HG03045 (cell line): ENCODE measurements around the gene CHMP5.
"Not testable (repeated sequence)": the region's sequence is repeated elsewhere in the genome, so short reads cannot be mapped to it uniquely, and the experiment has no call there.

Source experiments
- ATAC-seq: cut with Tn5 transposase; IDR thresholded peaks from one replicate; pipeline ENCODE4 v1.9.1; 2021; ENCODE audit warnings: mild to moderate bottlenecking, moderate library complexity; ENCODE audit not compliant: unreplicated experiment

The CHMP5 gene

DNA sequence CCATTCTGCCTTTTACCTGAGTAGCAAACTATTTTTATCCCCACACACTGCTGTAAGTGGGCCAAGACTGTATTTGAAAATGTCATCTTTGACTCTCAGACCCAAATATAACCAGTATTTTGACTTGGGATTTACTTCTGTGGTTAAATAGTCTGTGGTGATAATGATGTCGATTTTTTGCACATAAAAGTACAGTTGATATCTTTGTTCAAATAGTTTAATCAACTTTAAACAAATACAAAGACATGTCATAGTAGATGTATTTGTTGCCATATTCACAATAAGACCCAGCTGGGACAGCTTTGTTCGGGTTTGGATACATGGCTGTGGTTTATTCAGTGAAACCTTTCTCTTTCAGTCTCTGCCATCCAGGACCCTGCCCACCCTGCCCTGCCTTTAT, 45.9 kb downstream of the CHMP5 start:
- ATAC-seq, result no peak

DNA sequence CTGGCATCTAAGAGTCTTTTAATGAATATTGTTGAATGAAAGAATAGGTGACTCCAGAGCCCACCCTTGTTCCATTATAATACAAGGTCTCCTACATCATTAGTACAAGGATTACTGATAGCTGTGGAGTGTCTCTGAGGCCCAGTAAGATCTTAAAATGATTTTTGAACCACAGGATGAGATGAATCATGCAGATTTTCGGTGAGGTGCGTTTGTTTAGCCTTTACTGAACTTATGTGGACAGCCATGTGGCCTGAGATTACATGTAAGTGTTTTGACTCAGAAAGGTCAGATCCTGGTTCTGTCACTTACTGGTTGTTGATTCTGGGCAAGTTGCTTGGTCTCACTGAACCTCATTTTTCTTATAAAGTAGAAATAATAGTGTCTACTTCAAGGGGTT, 47.1 kb downstream of the CHMP5 start:
- ATAC-seq, result no peak

DNA sequence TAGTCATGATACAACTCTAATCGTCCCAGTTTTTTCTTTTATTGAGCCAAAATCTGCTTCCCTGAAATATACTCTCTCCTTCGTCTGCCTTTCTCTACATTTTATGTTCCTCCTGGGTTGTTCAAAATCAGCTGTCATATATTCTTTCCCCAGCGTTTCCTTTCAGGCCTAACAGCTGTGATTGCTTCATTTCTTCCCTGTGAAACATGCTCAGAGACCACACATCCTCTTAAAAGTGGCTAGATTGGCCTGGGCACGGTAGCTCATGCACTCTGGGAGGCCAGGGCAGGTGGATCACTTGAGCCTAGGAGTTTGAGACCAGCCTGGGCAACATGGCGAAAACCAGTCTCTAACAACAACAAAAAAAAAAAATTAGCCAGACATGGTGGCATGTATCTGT, 50.5 kb downstream of the CHMP5 start:
- no peak for ATAC-seq

DNA sequence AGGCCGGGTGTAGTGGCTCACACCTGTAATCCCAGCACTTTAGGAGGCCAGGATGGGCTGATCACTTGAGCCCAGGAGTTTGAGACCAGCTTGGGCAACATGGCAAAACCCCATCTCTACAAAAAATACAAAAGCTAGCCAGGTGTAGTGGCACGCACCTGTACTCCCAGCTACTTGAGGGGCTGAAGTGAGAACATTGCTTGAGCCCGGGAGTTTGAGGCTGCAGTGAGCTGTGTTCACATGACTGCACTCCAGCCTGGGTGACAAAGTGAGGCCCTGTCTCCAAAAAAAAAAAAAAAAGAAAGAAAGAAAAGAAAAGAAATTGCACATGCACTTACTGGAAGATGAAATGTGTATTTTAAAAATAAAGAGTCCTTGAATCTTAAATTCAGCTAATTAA, 52.3 kb downstream of the CHMP5 start:
- not testable (repeated sequence) for ATAC-seq

DNA sequence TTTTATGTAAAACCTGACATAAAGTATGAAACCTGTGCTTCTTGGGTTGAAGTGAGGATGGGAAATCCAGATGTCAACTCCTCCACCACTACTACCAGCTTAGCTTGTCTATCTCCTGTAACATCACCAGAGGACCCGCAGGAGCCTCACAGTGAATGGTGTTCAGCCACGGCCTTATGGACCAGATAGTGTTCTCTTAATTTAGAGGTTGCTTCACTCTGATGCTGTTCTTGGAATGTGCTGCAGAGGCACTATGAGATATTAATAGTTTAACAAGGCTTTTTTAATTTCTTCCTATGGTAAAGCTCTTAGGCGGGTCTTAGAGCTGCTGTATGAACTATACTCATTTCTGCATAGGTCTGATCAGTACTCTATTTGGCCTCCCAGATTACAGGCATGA, 53.4 kb downstream of the CHMP5 start:
- ATAC-seq, result no peak

DNA sequence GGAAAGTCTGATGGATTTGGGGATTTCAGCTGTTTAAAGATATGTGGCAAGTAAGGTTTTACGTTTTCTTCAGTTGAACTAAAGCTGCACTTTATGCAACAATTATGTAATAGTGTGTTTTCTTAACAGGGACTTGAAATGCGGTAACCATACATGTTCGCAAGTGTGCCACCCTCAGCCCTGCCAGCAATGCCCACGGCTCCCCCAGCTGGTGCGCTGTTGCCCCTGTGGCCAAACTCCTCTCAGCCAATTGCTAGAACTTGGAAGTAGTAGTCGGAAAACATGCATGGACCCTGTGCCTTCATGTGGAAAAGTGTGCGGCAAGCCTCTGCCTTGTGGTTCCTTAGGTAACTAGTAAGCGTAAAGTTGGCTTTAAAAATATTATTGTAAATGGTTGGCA, 53.9 kb downstream of the CHMP5 start:
- ATAC-seq, result no peak

DNA sequence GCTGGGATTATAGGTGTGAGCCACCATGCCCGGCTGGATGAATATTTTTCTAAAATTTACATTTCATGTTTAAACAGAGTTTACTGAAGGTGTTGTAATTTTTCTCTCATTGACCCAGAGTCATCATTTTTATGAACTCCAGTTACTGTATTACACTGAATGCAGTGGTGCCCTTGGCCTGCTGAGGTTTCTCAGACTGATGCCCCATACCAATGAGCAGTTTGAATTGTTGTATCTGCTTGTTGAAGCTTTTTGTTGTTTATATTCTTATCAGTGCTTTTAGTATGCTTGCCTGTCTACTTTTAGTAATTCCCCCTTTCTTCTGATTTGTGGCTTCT, 55.4 kb downstream of the CHMP5 start:
- ATAC-seq, result no peak

DNA sequence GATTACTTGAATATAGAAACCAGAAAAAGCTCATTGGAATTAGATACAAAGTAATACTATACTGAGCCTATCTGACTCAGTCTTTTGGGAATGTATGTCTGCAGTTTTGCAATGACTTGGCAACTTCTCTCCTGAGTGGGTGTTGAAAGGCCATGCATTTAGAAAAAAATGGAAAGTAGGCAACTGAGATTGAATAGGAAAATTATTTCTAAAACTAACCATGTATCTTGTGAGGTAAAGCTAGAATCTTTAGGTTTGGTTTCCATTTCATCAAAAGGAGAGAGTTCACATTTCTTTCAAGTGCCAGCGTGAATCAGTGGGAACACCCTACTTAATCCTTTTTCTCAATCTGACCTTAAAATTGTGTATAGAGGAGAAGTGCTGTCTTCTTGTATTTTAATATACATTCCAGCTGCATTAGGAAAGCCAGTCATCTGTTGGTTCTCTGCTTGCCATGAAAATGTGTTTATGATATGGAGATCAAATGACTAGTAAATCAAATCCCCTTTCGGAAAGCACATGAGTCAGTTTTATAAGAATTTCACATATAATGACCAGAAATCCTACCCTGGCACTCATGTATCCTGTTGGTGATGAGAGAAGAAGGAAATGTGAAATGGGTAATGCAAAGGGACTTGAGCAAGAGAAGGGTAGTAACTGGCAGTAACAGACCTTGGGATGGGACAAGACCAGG, 55.9 kb downstream of the CHMP5 start:
- ATAC-seq, result no peak

DNA sequence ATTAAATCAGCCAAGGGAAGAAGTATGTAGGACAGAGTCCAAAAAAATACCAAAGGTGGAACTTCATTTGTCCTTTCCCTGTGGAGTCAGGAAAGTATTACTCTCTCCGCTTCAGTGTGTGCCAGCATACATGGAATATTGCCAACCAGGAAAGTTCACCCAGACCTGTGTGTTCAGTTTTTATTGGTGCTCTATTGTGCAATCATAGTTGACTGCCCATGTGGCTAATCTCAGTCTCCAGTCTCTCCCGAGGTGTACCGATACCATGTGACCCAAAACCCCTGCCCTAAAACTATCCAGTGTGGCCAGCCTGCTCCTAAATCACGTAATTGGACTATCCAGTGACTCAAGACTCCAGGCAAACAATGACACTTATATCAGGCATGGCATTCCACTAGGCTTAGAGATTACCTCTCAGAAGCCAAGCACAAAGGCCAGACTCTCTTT, 64.3 kb downstream of the CHMP5 start:
- no peak for ATAC-seq

DNA sequence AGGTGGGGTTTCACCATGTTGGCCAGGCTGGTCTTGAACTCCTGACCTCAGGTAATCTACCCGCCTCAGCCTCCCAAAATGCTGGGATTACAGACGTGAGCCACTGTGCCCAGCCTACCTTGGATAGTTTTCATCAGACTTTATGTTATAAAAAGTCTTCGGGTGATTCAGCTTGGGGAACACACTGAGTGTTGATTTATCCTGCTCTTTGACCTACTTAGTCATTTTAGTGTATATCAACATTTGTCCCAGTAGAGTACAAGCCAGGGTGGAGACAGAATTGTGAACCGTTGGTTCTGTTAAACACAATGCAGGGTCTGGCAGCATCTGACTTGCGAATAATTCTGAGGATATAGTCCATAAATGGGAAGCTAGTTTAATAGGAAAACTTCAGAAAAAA, 65.1 kb downstream of the CHMP5 start:
- no peak for ATAC-seq

DNA sequence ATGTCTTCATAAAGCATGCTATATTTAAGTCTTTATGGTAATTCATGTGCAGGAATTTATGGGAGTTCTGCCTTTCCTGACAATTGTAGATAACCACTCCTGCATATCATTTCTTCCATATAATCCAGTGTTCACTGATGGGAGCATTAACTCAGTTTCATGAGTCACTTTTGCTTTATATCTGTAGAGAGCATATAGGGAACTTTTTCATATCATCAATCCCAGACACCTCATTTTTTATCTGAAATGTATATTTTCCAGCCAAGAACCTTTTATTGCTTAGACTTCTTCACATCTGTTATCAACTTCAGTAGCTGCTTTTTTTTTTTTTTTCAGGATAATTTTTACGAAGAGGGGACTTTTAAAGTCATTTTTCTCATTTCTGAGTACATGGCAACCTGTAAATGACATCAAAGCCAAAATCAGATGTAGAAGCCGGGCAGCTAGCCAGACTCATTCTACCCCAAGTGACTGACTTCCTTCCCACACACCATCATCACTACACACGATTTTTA, 66.6 kb downstream of the CHMP5 start:
- ATAC-seq, result no peak
